RWPE2 (cell line): ENCODE data around the gene FBXL16.

Source experiments
- ATAC-seq: fragments of 200-7000 bp; cut with Tn5 transposase; 3 replicates; pipeline ENCODE4 v1.9.1; 2021; ENCODE audit warnings: low read depth
- DNase-seq: peaks from one replicate; pipeline ENCODE4 v3.0.0-alpha.2; 2020; ENCODE audit warnings: low spot score
- H3K27ac ChIP-seq: fragments of 450-650 bp; 2 replicates; pipeline ENCODE4 v1.5.1; 2017; ENCODE audit warnings: mild to moderate bottlenecking; ENCODE audit not compliant: poor library complexity, severe bottlenecking
- H3K27me3 ChIP-seq: fragments of 250-450 bp; sonication (Bioruptor Pico); 2 replicates; pipeline ENCODE4 v1.5.1; 2021; ENCODE audit warnings: mild to moderate bottlenecking, moderate library complexity; ENCODE audit not compliant: insufficient read depth, poor library complexity, severe bottlenecking
- H3K36me3 ChIP-seq: fragments of 250-450 bp; sonication (Bioruptor Pico); 2 replicates; pipeline ENCODE4 v1.5.1; 2020; ENCODE audit warnings: low read depth, mild to moderate bottlenecking, moderate library complexity
- H3K4me1 ChIP-seq: fragments of 250-450 bp; sonication (Bioruptor Pico); 2 replicates; pipeline ENCODE4 v1.5.1; 2021; ENCODE audit warnings: mild to moderate bottlenecking, moderate library complexity; ENCODE audit not compliant: insufficient read depth, poor library complexity, severe bottlenecking
- H3K4me3 ChIP-seq: fragments of 250-450 bp; sonication (Bioruptor Pico); 2 replicates; pipeline ENCODE4 v1.5.1; 2021; ENCODE audit warnings: mild to moderate bottlenecking, moderate library complexity; ENCODE audit not compliant: severe bottlenecking
- H3K9me3 ChIP-seq: fragments of 250-450 bp; sonication (Bioruptor Pico); 2 replicates; pipeline ENCODE4 v1.5.1; 2021; ENCODE audit warnings: mild to moderate bottlenecking, moderate library complexity; ENCODE audit not compliant: severe bottlenecking
- CTCF ChIP-seq: fragments of 450-650 bp; IDR thresholded peaks from one replicate; pipeline ENCODE4 v1.5.1; 2017; ENCODE audit warnings: mild to moderate bottlenecking, moderate library complexity; ENCODE audit not compliant: poor library complexity, severe bottlenecking

FBXL16 gene

DNA sequence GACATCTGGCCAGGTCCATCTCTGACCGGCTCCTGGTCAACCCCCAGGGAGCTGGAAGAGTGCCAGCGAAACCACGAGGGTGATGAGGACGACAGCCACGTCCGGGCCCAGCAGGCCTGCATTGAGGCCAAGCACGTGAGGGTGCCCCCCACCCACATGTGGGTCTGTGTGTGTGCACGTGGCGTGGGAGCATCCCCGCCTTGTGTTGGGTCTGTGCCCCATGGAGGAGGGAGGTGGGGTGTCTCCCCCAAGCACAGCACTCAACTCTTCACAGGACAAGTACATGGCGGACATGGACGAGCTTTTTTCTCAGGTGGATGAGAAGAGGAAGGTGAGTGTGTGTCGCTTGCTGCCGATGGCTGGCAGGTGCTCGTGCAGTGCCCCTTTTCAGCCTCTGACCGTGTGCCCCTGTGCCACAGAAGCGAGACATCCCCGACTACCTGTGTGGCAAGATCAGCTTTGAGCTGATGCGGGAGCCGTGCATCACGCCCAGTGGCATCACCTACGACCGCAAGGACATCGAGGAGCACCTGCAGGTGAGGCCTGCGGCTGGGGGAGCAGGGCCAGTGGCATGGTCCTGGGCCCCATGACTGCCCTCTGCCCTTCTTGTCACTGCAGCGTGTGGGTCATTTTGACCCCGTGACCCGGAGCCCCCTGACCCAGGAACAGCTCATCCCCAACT is 23.7 kb downstream of the FBXL16 start:
- peaks cover 43% of the 10 kb centered on the region for H3K36me3 ChIP-seq
- no peak for TF ChIP-seq CTCF
- ATAC-seq (no peak), DNase-seq (no peak)
- H3K27me3 ChIP-seq, result no peaks in the 10 kb centered on the region
- H3K4me3 ChIP-seq, result peak overlapping the region; percentile 91
- no peaks in the 10 kb centered on the region for H3K9me3 ChIP-seq
- peak overlapping the region; percentile 72 for H3K27ac ChIP-seq
- peaks cover 15% of the 10 kb centered on the region for H3K4me1 ChIP-seq

GRCh38 chr16:680967-681745 is 24.4 kb downstream of the FBXL16 start:
- ATAC-seq (no peak), DNase-seq (no peak)
- TF ChIP-seq CTCF, result peak; percentile 27
- H3K9me3 ChIP-seq, result no peaks in the 10 kb centered on the region
- H3K27me3 ChIP-seq, result no peaks in the 10 kb centered on the region
- peaks cover 36% of the 10 kb centered on the region for H3K36me3 ChIP-seq
- H3K4me3 ChIP-seq, result peak overlapping the region; percentile 91
- peak overlapping the region; percentile 72 for H3K27ac ChIP-seq
- peaks cover 21% of the 10 kb centered on the region for H3K4me1 ChIP-seq

GRCh38 chr16:680625-680945 is 25.0 kb downstream of the FBXL16 start:
- Histone ChIP-seq H3K4me3 (peak overlapping the region; percentile 91), H3K36me3 (peaks cover 31% of the 10 kb centered on the region), H3K27ac (peak overlapping the region; percentile 72), H3K27me3 (no peaks in the 10 kb centered on the region), H3K4me1 (peaks cover 21% of the 10 kb centered on the region), H3K9me3 (no peaks in the 10 kb centered on the region)
- ATAC-seq (no peak), DNase-seq (no peak)
- no peak for TF ChIP-seq CTCF

- Histone ChIP-seq H3K4me3 (peak within 1 kb of the TSS; percentile 91), H3K9me3 (no peaks in the 10 kb centered on the region), H3K27me3 (no peaks in the 10 kb centered on the region), H3K4me1 (peaks cover 21% of the 10 kb centered on the region), H3K36me3 (peaks cover 27% of the 10 kb centered on the region), H3K27ac (peak within 1 kb of the TSS; percentile 72)
- DNase-seq (peak; percentile 92), ATAC-seq (peak; percentile 17)
- no peak for TF ChIP-seq CTCF
These were observed 25.6 kb downstream of the FBXL16 start, which contains the start of gene STUB1 for GRCh38 chr16:679814-680624. STUB1 (plus strand) TSS chr16:680410; CDS start chr16:680526, 116 bp downstream.
